GM18867 (cell line): Measurements from ENCODE around the gene ARHGAP24.
A peak's percentile ranks its signal among the peaks of the same experiment; 100 is the strongest.
"Not testable (repeated sequence)": the region's sequence is repeated elsewhere in the genome, so short reads cannot be mapped to it uniquely, and the experiment has no call there.

Experiments
- ATAC-seq: cut with Tn5 transposase; IDR thresholded peaks from one replicate; pipeline ENCODE4 v1.9.1; 2021; ENCODE audit warnings: mild to moderate bottlenecking, moderate library complexity; ENCODE audit not compliant: unreplicated experiment

The ARHGAP24 gene

DNA sequence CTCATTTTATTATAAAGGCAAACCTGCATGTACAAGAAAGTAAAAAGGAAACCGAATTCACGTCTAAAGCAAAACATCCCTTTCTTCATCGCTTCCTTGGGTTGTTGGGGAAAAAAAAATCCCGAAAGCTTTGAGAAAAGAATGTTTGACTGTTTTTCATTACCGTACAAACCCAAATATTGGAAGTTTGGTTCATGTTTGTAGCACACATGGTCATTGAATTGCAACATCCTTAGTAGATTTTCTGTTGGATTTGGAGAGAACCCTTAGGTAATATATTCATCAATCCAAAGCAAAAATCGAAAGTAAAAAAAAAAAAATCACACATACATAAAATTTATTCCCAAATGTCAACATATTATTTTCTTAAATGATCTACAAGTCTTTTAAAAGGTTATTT is 464.6 kb downstream of the ARHGAP24 start:
- no peak for ATAC-seq

DNA sequence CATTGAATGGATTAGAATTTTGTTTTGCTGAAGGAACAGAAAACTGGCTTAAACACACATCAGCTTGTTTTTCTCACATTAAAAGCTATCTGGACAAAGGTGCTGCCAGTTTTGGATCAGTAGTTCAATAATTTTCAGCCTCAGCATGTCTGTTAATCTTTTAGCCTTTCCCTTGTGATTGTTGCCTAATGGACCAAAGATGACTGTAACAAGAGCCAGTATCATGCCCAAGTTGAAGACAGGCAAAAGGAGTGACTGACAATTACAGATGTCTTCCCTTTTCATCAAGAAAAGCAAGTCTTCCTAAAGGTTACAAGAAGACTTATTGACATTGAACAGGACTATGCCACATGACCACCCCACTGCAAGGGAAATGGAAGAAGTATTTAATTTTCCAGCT is 465.2 kb downstream of the ARHGAP24 start:
- ATAC-seq: no peak

DNA sequence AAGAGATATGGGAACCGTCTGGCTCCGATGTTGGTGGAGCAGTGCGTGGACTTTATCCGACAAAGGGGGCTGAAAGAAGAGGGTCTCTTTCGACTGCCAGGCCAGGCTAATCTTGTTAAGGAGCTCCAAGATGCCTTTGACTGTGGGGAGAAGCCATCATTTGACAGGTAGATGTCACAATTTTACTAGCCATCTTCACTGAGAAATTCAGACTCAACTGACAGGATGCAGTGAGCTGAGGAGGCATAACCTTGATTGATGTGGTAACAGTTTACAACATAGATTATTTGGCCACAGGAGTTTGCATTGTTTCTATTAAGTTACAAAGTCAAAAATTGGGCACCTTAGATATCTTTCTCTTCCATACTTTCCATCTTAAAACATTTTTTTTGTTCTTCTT is 467.2 kb downstream of the ARHGAP24 start:
- no peak for ATAC-seq

DNA sequence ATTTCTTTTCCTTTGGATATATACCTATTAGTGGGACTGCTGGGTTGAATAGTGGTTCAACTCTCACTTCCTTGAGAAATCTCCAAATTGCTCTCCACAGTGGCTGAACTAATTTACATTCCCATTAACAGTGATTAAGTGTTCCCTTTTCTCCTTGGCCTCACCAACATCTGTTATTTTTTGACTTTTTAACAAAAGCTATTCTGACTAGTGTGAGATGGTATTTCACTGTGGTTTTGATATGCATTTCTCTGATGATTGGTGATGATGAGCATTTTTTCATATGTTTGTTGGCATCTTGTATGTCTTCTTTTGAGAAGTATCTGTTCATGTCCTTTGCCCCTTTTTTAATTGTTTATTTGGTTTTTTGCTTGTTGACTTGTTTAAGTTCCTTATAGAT is 471.9 kb downstream of the ARHGAP24 start:
- ATAC-seq: no peak

DNA sequence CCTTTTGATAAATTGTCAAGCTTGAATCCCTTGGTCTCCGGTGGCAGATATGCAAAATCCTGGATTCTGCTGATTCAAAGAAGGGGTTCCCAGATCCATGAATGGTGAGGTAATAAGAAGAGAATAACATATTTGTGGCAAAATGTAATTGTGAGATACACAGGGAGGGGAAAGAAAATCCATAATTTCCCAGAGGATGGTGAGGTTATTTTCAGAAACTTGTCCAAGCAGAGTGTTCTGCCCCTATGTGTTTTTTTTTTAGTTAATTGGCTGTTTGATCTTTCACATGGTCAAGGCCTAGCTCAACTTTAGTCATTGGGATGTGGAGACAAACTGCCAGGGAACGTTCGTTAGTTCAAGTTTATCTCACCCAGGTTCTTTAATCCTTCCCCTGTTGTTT is 476.1 kb downstream of the ARHGAP24 start:
- no peak for ATAC-seq

DNA sequence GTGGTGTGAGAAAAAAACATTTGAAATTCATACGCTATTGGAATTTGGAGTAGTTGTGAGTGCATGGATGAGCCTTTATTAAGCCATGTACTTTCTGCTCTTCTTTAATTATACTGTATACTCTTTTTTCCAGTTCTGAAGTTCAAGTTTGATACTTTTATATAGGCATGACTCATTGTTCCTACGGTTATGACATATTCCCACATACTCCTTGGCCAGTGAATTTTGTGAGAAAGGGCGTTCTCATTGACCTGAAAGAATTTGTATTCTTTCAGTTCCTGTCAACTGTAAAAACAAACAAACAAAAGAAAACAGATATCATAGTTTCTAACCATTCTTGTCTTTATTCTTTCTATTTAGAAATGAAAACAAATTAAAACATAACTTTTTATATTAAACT is 477.6 kb downstream of the ARHGAP24 start:
- no peak for ATAC-seq

DNA sequence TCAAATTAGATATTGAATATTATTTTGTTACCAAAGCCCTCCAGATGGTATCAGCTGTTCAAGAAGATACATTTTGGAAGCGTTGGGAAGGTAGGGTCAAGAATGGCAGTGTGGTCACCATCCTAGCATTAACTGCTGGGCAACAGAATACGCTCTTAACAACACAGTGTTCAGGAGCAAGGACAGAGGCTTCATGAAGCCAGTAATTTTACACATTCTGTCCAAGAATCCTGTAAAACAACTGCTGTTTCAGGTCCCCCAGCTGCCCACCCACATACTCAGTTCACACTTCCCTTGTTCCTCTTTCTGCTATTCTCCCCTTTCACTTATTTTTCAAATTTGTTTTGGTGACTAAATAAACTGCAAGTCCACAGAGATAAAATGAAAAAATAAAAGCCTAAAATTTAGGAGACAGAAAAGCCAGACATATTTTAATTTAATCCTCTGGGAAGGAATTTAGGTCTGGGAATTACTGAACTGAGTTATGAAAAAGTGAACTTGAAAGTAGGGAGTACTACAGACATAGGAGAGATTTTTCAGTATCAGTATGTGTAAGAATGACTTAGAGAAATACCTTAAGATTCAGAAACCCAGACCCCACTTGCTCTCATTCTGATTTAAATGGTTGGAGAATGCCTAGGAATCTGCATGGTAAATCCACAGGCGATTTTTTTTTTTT is 478.2 kb downstream of the ARHGAP24 start:
- ATAC-seq: no peak

DNA sequence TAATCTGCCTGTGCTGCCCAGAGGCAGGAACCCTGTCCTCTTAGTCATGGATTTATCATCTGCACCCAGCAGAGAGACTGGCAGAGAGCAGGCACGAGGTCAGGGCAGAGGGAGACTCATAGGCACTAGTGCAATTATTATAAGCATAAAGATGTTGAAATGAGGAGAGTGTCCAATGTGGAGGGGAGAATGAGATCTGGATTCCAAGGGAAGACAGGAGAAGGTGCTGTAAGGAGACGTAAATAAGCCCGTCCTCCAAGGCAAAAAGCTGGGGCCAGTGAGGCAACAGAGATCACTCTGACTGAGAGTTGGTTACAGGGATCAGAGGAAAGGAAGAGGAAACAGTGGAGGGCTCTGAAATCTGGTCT is 478.7 kb downstream of the ARHGAP24 start:
- no peak for ATAC-seq

DNA sequence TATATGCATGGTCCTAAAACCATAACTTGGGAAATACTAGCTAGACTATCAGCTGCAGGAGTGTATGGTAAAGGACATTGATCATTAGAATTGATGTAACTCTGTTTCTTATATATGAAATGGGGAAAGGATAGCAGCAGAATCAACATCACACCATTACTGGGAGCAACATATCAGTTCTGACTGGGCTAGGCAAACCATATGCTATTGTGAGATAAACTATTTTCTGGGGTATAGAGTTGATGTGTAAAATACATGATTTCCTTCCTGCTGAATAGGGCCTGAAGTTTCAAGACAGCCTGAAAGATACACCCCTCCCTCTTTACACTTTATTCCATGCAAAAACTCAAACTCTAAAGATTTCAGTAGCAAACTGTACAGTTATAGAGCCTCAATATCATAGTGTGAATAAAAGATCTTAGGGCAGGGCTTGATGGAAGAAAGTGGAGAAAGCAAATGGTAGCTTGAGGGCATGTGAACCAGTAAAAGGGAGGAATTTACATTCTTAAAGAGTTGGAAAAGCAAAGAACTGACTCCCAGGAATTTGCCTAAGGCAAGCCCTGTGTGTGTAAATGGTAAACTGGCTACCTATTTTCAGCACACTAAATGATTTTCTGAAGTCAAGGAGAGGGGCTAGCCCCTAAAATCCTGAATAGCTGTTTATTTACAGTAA is 480.8 kb downstream of the ARHGAP24 start:
- ATAC-seq: no peak

DNA sequence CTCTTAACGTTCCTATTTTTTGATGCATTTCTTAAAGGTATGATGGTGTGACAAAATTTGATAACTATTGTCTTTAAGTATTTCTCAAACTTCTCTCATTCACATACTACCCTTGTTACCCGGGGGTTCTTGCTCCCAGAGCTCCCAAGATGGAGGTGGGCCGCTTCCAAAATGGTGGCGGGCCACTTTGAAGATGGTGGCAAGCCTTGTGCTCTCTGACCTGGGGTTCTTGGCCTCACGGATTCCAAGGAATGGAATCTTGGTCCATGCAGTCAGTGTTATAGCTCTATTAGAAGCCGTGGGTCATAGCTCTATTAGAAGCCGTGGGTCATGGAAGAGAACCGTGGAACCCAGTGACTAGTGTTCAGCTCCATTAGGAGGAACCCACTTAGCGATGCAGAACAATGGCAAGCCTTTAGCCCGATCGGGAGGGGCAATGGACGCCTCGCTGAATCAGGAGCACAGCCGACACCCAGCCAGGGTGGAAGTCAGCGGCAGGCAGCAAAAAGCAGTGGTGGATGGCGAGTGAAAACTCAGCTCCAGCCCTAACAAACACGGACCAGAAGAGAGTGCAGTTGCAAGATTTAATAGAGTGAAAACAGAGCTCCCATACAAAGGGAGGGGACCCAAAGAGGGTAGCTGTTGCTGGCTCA is 481.5 kb downstream of the ARHGAP24 start:
- ATAC-seq: no peak

DNA sequence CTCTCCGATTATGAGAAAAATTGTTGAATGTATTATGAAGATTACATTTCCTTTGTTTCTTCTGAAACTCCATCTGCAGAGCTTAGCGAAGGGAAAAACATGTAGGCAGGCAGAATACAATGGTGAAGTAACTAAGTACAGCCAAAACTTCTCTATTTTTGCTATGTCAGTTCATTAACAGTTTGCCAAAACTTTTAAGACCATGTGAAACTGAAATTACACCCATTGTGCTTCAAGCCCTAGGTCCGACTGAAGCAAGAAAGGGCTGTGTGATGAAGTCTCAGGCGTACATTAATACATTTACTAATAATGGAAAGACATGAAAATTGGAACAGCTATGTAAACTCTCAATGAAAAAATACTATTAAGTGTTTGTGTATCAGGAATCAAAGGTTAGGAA is 486.9 kb downstream of the ARHGAP24 start:
- ATAC-seq: no peak

DNA sequence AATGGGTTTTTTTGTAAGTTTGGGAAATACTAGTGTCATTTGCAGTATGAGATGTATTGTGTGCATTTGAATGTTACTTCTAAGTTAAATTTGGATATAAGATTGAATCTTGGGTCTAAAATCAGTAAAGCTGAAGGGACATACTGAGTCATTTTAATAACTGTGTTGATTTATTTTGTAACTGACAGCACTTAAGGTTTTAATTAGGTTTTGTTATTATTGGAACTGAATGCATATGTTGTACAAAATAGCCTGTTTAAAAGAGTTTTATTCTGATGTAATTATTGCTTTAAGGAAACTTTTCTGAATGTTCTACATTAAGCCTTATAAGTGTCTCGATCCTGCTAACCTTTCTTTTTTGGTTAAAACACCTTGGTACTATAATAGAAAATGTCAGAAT is 488.3 kb downstream of the ARHGAP24 start:
- ATAC-seq: no peak

DNA sequence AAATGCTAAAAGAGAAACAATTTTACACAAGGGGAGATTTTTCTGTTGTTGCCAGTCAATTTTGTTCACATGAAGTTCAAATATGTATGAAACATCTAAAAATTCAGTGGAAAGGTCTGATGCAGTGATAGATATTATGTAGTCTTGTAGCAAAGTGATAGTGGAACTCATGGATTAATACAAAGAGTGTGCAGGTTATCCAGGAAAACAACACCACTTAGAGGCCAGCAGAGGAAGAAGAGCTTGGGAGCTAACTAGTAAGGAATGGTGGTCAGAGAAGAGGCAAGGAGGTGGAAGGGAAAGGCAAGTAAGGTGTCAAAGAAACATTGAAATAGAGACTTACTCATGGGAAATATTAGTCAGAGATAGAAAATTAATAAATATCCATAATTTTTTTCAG is 489.3 kb downstream of the ARHGAP24 start:
- ATAC-seq: no peak

DNA sequence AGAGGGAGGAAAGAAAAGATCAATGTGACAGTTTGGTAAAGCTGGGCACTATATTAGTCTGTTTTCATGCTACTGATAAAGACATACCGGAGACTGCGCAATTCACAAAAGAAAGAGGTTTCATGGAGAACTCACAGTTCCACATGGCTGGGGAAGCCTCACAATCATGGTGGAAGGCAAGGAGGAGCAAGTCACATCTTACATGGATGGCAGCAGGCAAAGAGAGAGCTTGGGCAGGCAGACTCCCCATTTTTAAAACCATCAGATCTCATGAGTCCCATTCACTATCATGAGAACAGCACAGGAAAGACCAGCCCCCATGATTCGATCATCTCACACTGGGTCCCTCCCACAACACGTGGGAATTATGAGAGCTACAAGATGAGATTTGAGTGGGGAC is 490.1 kb downstream of the ARHGAP24 start:
- ATAC-seq: not testable (repeated sequence)

DNA sequence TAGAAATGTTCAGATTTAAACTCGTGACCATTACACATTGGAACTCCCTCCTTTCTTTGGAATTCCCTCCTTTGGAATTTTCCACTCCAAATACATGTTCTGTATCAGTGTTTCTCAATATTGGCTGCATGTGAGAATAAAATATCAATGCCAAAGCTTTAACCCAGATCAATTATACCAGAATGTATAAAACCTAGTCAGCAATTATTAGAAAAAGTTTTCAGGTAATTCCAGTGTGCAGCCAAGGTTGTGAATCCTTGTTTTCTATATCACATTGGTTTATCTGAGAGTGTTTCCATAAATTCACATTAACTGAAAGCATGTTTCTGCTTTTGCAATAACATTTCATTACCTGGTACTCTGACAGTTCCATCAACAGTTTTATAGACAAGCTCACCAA is 490.6 kb downstream of the ARHGAP24 start:
- ATAC-seq: no peak

DNA sequence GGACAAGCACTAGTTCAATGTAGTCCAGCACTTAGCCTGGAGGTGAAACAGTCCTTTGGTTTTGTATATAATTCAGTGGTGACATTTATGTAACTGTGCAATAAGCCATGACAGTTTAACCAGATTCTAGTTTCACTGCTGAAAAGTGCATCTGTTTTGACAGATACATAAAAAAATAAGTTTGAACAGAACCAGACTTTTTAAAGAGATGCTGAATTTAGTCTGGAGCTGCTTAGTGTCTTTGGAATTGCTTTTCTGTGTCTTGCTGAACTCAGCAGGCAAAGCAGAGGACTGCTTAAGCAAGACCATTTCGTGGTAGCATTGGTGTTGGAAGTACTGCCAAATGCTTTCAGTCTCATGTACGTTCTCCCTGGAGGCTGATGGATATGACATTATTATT is 491.4 kb downstream of the ARHGAP24 start:
- ATAC-seq: no peak

DNA sequence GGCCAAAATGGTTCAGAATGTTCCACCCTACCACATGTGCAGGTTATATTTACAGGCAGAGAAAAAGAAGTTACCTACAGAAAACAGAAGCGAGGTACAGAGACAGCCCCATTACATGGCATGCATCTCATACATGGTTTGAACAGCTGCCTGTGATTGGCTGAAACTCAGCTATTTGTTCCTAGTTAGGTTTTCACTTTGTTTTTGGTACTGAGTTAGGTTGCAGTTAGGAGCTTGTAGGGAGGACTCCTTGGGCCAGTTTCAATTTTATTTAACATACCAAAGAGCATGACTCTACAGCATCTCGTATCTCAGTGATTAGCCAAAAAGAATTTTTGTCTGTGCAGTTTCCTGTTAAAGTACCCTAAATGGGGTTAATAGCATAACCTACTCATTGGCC is 492.9 kb downstream of the ARHGAP24 start:
- no peak for ATAC-seq

DNA sequence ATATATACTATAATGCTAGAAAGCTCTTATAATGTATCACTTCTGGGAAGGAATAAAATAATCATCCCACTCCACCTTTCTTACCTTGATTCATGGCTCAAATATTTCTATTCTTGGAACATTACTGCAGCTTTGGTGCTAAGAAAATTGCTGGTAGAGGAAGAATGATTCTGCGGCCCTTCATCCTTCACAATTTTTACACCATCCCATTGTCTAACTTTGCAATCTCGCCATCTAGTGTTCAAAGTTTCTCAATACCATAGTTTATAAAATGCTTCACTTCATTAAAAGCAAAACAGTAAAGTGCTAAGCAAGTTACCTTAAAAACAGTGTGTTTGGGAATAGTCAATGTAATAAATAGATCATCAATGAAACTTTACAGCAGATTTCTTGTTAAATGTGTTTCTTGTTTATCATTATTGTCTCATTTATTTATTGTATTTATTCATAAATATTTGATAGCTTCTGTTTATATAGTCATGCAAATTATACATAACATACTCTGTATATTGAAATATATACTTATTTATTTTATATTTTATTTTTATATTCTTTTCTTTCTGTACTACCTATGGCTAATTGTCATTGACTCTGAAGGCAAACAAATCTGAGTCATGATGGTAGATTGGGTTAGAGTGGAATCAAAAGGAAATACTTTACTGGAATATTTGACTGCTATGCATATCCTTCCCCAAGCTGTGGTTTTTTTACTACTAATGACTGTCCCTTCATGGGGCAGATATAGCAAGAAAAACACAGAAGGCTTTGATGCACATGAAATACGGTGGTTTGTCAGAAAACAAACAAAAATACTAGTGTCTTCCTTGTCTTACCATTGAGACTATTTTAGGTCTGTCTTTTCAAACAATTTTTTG is 494.2 kb downstream of the ARHGAP24 start:
- ATAC-seq: peak; percentile 81

DNA sequence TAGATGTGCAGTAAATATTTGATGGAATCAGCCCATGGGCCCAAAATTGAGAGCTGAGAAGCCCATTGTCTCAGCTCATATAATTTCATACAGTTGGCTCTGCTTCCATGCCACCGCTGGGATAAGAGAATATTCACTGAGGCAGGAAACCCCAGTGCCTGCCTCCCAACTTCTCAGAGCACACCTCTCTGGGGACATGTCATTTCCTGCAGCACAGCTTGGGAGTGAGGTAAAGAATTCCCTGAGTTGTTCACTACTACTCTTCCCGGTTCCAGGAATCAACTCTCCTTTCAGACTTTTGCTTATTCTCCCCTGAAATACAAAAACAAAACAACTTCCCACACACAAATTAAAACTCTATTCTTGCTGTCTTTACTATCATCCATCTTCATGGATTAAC is 495.6 kb downstream of the ARHGAP24 start:
- no peak for ATAC-seq

DNA sequence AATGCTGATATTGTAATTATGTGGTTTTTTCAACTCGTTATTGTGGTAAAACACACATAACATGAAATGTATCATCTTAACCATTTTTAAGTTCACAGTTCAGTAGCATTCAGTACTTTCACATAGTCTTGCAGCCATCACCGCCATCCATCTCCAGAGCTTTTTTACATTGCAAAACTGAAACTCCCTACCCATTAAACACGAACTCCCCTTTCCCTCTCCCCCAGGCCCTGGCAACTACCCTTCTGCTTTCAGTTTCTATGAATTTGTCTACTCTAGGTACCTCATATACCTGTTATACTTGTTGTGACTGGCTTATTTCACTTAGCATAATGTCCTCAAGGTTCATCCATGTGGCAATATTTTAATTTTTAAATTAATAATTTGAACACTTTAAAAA is 504.3 kb downstream of the ARHGAP24 start:
- peak; percentile 93 for ATAC-seq

DNA sequence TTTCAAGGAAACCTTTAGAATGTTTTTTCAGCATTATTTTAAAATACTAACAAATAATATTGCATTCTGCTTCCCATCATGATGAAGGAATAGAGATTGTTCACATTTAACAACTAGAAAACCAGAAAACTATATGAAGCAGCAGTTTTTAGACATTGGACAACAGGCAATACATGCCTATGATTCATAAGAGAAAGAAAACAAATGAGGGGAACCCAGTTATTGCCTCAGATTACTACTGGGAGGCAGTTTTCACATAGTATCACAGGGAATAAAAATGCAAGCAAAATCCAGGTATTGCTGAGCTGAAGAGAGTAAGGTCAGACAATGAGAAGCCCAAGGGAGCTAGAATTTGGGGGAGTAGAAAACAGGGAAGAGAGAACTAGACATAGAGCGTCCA is 511.3 kb downstream of the ARHGAP24 start:
- no peak for ATAC-seq
